Liver (tissue), 3 donors: ENCODE data around the gene DDIAS.

ENCODE experiments used
- EGR1 ChIP-seq, 2 donors: IDR thresholded peaks; 2 replicates each; pipeline ENCODE4 v1.6.1; 2016 to 2018; ENCODE audit warnings: antibody characterized with exemption in 2 of 2, low read depth in 2 of 2
- FOXA1 ChIP-seq: IDR thresholded peaks from 2 replicates; pipeline ENCODE4 v1.6.1; 2016; ENCODE audit warnings: antibody characterized with exemption
- JUND ChIP-seq, 2 donors: IDR thresholded peaks; 2 replicates each; pipeline ENCODE4 v1.6.1; 2016; ENCODE audit warnings: antibody characterized with exemption in 2 of 2
- MAX ChIP-seq: IDR thresholded peaks from 2 replicates; pipeline ENCODE4 v1.6.1; 2016; ENCODE audit warnings: antibody characterized with exemption
- RAD21 ChIP-seq, 2 donors: IDR thresholded peaks; 2 replicates each; pipeline ENCODE4 v1.6.1; 2016; ENCODE audit warnings: antibody characterized with exemption in 2 of 2, mild to moderate bottlenecking in 2 of 2
- RXRA ChIP-seq, 2 donors: IDR thresholded peaks; 2 replicates each; pipeline ENCODE4 v1.6.1; 2017 to 2018; ENCODE audit warnings: antibody characterized with exemption in 2 of 2, mild to moderate bottlenecking in 1 of 2
- SP1 ChIP-seq: IDR thresholded peaks from 2 replicates; pipeline ENCODE4 v1.6.1; 2018; ENCODE audit warnings: antibody characterized with exemption, mild to moderate bottlenecking
- TAF1 ChIP-seq: conservative IDR thresholded peaks from 2 replicates; pipeline ENCODE4 v1.6.1; 2016; ENCODE audit warnings: antibody characterized with exemption, mild to moderate bottlenecking
- YY1 ChIP-seq: IDR thresholded peaks from 2 replicates; pipeline ENCODE4 v1.6.1; 2016; ENCODE audit warnings: antibody characterized with exemption, mild to moderate bottlenecking
- TF ChIP-seq, protein P1 (sequence below): fragments of 150-350 bp; IDR thresholded peaks from 2 replicates; pipeline ENCODE4 v1.5.1; 2017; ENCODE audit warnings: improper control_type of control experiment, low read depth, low read length; ENCODE audit not compliant: missing input control
- donor health status: healthy.
- donor health status: healthy.

GRCh38 chr11:82930229-82930628 lies 28.7 kb downstream of the DDIAS start:
- TF ChIP-seq, protein P1, sequence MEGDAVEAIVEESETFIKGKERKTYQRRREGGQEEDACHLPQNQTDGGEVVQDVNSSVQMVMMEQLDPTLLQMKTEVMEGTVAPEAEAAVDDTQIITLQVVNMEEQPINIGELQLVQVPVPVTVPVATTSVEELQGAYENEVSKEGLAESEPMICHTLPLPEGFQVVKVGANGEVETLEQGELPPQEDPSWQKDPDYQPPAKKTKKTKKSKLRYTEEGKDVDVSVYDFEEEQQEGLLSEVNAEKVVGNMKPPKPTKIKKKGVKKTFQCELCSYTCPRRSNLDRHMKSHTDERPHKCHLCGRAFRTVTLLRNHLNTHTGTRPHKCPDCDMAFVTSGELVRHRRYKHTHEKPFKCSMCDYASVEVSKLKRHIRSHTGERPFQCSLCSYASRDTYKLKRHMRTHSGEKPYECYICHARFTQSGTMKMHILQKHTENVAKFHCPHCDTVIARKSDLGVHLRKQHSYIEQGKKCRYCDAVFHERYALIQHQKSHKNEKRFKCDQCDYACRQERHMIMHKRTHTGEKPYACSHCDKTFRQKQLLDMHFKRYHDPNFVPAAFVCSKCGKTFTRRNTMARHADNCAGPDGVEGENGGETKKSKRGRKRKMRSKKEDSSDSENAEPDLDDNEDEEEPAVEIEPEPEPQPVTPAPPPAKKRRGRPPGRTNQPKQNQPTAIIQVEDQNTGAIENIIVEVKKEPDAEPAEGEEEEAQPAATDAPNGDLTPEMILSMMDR = no peak
- TF ChIP-seq RXRA (IDR thresholded peaks at IDR 0.05) (no peak), FOXA1 (no peak), YY1 (no peak), EGR1 (IDR thresholded peaks at IDR 0.05; ENCODE audit: low read depth in 2 of 2) (no peak), MAX (no peak), SP1 (no peak), JUND (IDR thresholded peaks at IDR 0.05) (no peak), TAF1 (no peak), RAD21 (IDR thresholded peaks at IDR 0.05) (no peak)
